ENCODE data around the gene MPPED2. TPM values are rescaled to one million over a fixed set of nuclear protein-coding genes. Genes with fewer than 3 reads are reported as not detected.

Gene MPPED2
- total RNA-seq, 1 donor = not detected

DNA sequence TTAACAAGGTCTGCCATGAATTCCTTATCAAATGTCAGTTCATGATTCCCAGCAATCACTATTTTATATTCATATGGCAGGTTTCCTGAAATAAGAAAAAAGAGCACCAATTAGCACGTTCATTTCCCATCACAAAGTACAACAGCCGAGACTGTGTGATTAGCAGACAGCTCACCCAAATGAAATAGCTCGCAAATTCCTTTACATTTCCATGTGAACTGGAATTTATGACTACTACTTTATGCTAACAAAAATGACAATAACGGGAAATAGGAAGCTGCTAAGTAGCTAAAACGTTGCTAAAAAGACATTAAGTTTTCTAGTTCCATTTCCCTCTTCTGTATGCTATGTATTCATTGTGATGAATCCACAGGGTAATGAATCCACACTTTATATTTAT, 90.7 kb downstream of the MPPED2 start:
- no peak overlapping the region for H3K4me3 ChIP-seq (ENCODE audit: low read depth, low read length)
- no peak for DNase-seq (ENCODE audit: low read depth)
- TF ChIP-seq, protein P1, sequence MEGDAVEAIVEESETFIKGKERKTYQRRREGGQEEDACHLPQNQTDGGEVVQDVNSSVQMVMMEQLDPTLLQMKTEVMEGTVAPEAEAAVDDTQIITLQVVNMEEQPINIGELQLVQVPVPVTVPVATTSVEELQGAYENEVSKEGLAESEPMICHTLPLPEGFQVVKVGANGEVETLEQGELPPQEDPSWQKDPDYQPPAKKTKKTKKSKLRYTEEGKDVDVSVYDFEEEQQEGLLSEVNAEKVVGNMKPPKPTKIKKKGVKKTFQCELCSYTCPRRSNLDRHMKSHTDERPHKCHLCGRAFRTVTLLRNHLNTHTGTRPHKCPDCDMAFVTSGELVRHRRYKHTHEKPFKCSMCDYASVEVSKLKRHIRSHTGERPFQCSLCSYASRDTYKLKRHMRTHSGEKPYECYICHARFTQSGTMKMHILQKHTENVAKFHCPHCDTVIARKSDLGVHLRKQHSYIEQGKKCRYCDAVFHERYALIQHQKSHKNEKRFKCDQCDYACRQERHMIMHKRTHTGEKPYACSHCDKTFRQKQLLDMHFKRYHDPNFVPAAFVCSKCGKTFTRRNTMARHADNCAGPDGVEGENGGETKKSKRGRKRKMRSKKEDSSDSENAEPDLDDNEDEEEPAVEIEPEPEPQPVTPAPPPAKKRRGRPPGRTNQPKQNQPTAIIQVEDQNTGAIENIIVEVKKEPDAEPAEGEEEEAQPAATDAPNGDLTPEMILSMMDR (IDR thresholded peaks at IDR 0.05; ENCODE audit: insufficient read depth, low read depth, low read length) = no peak

DNA sequence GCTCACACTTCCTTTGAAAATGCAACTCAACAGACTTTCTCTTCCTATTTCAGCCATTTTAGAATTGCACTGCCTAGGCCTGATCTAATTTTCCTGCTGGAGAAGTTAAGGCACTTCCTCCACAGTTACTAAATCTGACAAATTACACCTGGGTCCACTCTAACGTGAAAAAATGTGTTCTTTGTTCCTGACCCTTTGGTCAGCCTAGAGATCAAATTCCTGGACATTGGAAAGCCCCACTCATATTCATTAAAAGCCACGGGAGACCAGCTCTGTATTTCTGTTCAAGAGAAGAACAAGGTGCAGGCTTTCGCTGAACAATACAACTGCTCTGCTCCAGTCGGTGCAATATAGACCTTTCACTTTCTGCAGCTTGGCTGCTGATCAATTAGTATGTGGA, 96.6 kb downstream of the MPPED2 start:
- no peak for DNase-seq (ENCODE audit: low read depth)
- H3K4me3 ChIP-seq (ENCODE audit: low read depth, low read length) = no peak overlapping the region

DNA sequence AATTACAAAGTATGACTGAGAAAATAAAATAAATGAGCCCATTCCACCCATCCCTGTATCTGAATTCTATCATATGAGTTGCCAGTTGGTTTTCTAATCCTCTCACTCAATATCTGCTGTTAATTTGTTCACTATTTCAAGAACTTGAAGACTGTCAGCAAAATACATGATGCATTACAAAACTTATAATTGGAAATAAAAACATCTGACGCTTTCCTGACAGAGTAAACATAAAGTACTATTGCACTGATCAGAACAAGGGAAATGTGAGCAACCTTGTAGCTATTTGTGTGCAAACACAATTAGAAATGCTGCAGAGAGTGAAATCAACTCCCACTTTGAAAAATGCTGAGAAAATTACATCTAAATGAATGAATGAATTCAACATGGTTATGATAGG, 97.1 kb downstream of the MPPED2 start:
- no peak overlapping the region for H3K4me3 ChIP-seq (ENCODE audit: low read depth, low read length)
- DNase-seq (ENCODE audit: low read depth) = no peak
- TF ChIP-seq, protein P1 (IDR thresholded peaks at IDR 0.05; ENCODE audit: insufficient read depth, low read depth, low read length) = no peak

More for the DNA sequence above, 96.6 kb downstream of the MPPED2 start:
- TF ChIP-seq, protein P1 (IDR thresholded peaks at IDR 0.05; ENCODE audit: insufficient read depth, low read depth, low read length) = no peak

DNA sequence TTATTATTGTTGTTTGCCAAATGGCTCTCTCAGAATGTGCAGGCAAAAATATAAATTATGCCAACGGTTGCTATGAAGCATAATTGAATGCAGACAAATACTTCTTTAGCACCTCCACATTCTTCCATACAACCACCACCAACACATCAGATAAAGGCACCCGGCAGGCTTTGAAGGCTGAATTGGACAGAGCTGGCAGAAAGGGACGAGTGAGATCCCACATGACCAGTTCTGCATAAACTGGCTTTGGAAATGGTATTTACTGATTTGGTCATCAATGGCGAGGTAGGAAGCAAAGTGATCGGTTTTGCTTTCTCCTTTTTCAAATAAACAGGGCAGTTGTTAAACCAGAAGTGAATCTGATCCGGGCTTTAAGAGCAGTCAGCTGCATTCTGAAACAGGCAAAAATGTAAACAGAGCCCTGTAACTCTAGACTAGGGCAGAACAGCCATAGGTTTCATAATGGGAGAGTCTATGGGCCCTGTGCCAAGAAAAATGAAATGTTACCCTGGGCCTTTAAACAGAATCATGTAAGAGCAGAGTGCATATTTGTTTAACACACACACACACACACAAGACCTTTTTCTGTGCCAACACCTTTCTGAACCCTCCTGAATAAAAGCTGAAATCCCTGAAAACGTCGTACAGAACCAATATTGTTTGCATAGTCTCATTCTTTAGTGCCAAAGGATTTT, 97.7 kb downstream of the MPPED2 start:
- TF ChIP-seq, protein P1 (IDR thresholded peaks at IDR 0.05; ENCODE audit: insufficient read depth, low read depth, low read length) = no peak
- DNase-seq (ENCODE audit: low read depth) = peak; percentile 56
- H3K4me3 ChIP-seq (ENCODE audit: low read depth, low read length) = no peak overlapping the region

DNA sequence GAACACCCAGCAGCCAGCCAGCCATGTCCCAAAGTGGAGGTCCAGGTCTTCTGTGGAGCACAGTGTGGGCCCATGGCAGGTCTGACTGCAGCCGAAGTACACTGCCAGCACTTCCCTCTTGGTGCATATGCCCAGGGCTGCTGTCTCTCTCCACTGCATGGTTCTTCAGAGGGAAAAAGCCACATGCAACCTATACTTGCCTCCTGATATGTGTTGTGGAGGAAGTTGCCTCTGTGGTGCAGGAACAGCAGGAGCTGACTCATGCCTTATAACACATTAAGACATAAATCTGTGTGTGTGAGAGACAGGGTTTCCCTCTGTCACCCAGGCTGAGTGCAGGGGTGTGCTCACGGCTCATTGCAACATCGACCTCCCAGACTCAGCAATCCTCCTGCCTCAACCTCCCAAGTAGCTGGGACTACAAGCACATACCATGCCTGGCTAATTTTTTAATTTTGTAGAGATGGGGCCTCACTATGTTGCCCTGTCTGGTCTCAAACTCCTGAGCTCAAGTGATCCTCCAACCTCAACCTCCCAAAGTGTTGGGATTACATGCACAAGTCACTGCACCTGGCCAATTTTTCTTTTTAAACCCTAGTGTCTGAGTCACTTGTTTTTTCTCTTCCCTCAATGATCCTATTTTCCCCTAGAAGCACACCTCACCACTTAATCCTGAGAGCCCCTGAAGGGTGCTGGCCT, 98.8 kb downstream of the MPPED2 start:
- TF ChIP-seq, protein P1 (IDR thresholded peaks at IDR 0.05; ENCODE audit: insufficient read depth, low read depth, low read length) = no peak
- no peak overlapping the region for H3K4me3 ChIP-seq (ENCODE audit: low read depth, low read length)
- no peak for DNase-seq (ENCODE audit: low read depth)

DNA sequence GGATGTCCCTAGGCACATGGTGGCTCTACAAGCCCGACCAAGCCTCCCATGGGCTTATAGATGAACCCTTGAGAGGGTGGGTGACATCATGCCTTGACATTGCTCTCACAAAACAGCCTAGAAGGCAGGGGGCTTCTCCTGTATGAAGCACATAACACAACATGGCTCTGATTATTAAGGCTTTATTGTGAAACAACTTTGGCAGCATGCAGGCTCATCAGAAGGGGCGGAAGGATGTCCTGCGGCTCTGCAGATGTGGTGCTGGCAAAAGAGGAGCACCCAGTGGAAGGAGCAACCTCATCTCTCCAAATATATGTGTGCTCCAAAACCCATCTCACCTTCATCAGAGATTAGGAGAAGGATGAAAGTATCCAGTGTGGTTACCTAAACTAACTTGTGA, 100.4 kb downstream of the MPPED2 start:
- DNase-seq (ENCODE audit: low read depth) = no peak
- TF ChIP-seq, protein P1 (IDR thresholded peaks at IDR 0.05; ENCODE audit: insufficient read depth, low read depth, low read length) = no peak
- H3K4me3 ChIP-seq (ENCODE audit: low read depth, low read length) = no peak overlapping the region

Measured in fibroblast of villous mesenchyme (primary cell).